H1 (cell line): ENCODE data around the gene DCTN3. TPM values are rescaled to one million over a fixed set of nuclear protein-coding genes. Genes with fewer than 3 reads are reported as not detected.

Experiments
- FOSL1 ChIP-seq: IDR thresholded peaks from 2 replicates; pipeline ENCODE4 v1.6.1; 2011; ENCODE audit warnings: mild to moderate bottlenecking, low read depth, low read length, moderate library complexity; ENCODE audit not compliant: insufficient read depth
- HDAC6 ChIP-seq: IDR thresholded peaks from one replicate; pipeline ENCODE4 v1.7.1; 2012; ENCODE audit warnings: low read depth, mild to moderate bottlenecking, inconsistent platforms, low read length, moderate library complexity
- RAD21 ChIP-seq, 2 experiments: IDR thresholded peaks in 1 of 2; conservative IDR thresholded peaks in 1 of 2; 2 replicates each; pipeline ENCODE4 v1.6.1; 2011; ENCODE audit warnings: low read depth in 2 of 2, low read length in 2 of 2, improper control_type of control experiment in 1 of 2, inconsistent platforms in 1 of 2, mild to moderate bottlenecking in 1 of 2, moderate library complexity in 1 of 2
- polyA plus RNA-seq, 7 experiments: library from polyadenylated mRNA; depleted of rRNA in 3 of 7; stranded (reverse) in 5 of 7; unstranded in 2 of 7; fragments of >200 nt in 5 of 7; fragments of 200-250 nt in 2 of 7; gene quantifications; 1 replicate in 5 of 7; 2 replicates in 1 of 7; 4 replicates in 1 of 7; pipeline versions ENCODE4 v1.2.1 to v1.2.3, GENCODE V29; 2011 to 2013; ENCODE audit warnings: missing spikeins in 2 of 7, mixed read lengths in 2 of 7
- total RNA-seq: library from RNA; stranded (reverse); fragmentation: NEBNext Ultra II Directional; extraction: Animal tissue kit (Norgen Biotek cat#: 25700); gene quantifications from 2 replicates; pipeline ENCODE4 v1.2.1, GENCODE V29; 2021

The DCTN3 gene
- total and polyA plus RNA-seq, 2 of the 8 experiments (the other 6 are each of a cell fraction or from before 2014, with no cell fraction given): 25.6 to 39.2 TPM

GRCh38 chr9:34638138-34638445 lies 17.8 kb upstream of the DCTN3 start (continued):
- TF ChIP-seq RAD21 (IDR thresholded peaks at IDR 0.05 in 1 of 2, conservative IDR thresholded peaks at IDR 0.05 in 1 of 2; ENCODE audit: low read depth in 2 of 2, low read length in 2 of 2) (no peak), HDAC6 (no peak), FOSL1 (no peak)
